ENCODE measurements around the gene ZNF778. TPM values are rescaled to one million over a fixed set of nuclear protein-coding genes. Genes with fewer than 3 reads are reported as not detected.
"Not testable (repeated sequence)": the region's sequence is repeated elsewhere in the genome, so short reads cannot be mapped to it uniquely, and the experiment has no call there.

Gene ZNF778
- total RNA-seq, 1 experiment from 2014 or later, result 19.5 TPM

DNA sequence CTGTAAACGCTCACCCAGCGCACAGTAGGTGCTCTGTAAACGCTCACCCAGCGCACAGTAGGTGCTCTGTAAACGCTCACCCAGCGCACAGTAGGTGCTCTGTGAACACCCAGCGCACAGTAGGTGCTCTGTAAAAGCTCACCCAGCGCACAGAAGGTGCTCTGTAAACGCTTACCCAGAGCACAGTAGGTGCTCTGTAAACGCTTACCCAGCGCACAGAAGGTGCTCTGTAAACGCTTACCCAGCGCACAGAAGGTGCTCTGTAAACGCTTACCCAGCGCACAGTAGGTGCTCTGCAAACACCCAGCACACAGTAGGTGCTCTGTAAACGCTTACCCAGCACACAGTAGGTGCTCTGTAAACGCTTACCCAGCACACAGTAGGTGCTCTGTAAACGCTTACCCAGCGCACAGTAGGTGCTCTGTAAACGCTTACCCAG is 30.9 kb upstream of the ZNF778 start:
- CTCF ChIA-PET; H3K27me3 ChIP-seq (ENCODE audit: insufficient read depth, low read length); DNase-seq (ENCODE audit: low read depth, low spot score); POLR2A ChIA-PET; H3K79me2 ChIP-seq (ENCODE audit: insufficient read depth, low read length); ATAC-seq; H3K9me3 ChIP-seq (ENCODE audit: control insufficient read depth in 1 of 2, insufficient read depth in 1 of 2, low read depth in 1 of 2, low read length in 2 of 2); RAD21 ChIA-PET (ENCODE audit: low non-redundant PET in 1 of 2, low total read pairs in 2 of 2, uncharacterized antibody in 2 of 2, unreplicated experiment in 2 of 2); H3K4me3 ChIP-seq (replicated peaks in 1 of 2; ENCODE audit: low read depth in 1 of 2, low read length in 2 of 2); BruUV-seq (replicated peaks); H3K9me2 ChIP-seq (ENCODE audit: insufficient read depth); H3K27ac ChIP-seq (ENCODE audit: low read depth, low read length); H3K36me3 ChIP-seq (ENCODE audit: control insufficient read depth in 1 of 2, insufficient read depth in 2 of 2, low read length in 2 of 2); intact Hi-C loops (cut with micrococcal nuclease); H4K20me1 ChIP-seq (ENCODE audit: insufficient read depth); H2AFZ ChIP-seq (ENCODE audit: low read depth, low read length, poor library complexity, severe bottlenecking); H3K9ac ChIP-seq (ENCODE audit: low read length): not testable (repeated sequence)
- H3K4me2 ChIP-seq (ENCODE audit: low read length), result peak overlapping the region; percentile 12; the same call in 1 of the 2 replicates
- H3K4me1 ChIP-seq (ENCODE audit: control insufficient read depth in 1 of 2, insufficient read depth in 2 of 2, low read length in 2 of 2), result peaks cover 2 to 18% of the 10 kb centered on the region in 2 experiments; a peak in 3 of 4 replicates

DNA sequence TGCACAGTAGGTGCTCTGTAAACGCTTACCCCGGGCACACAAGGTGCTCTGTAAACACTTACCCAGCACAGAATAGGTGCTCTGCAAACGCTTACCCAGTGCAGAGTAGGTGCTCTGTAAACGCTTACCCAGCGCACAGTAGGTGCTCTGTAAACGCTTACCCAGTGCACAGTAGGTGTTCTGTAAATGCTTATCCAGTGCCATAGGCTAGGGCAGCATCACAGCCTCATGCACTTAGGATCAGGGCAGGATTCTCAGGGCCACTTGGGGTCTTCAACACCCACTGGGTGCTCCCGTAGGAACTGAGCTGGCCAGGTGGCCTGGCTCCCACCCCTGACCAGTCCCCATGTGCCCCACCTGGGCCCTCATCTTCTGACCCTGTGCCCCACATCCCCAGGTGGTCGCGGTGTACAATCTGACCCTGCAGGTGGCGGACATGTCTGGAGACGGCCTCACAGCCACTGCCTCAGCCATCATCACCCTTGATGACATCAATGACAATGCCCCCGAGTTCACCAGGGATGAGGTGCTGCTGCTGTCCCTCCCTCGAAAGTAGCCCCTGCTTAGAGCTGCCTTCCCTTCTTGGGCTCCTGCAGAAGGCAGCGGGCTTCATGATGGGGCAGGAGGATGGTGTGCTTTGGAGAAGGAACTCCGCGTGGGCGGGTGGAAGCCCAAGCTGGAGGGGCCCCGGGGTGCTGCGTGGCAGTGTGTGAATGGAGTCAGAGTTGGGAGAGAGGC is 30.3 kb upstream of the ZNF778 start:
- no TSS peak for BruUV-seq (replicated peaks)
- Histone ChIP-seq H3K4me3 (replicated peaks in 1 of 2; ENCODE audit: low read depth in 1 of 2, low read length in 2 of 2) (no peak overlapping the region), H3K4me2 (ENCODE audit: low read length) (peak overlapping the region; percentile 12), H3K79me2 (ENCODE audit: insufficient read depth, low read length) (no peaks in the 10 kb centered on the region), H2AFZ (ENCODE audit: low read depth, low read length, poor library complexity, severe bottlenecking) (no peak overlapping the region), H3K4me1 (ENCODE audit: control insufficient read depth in 1 of 2, insufficient read depth in 2 of 2, low read length in 2 of 2) (peaks cover 0 to 22% of the 10 kb centered on the region in 2 experiments; a peak in 2 of 4 replicates), H3K27ac (ENCODE audit: low read depth, low read length) (no peak overlapping the region; the same call in 1 of the 2 replicates), H4K20me1 (ENCODE audit: insufficient read depth) (no peaks in the 10 kb centered on the region), H3K9me2 (ENCODE audit: insufficient read depth) (no peaks in the 10 kb centered on the region), H3K36me3 (ENCODE audit: control insufficient read depth in 1 of 2, insufficient read depth in 2 of 2, low read length in 2 of 2) (no peaks in the 10 kb centered on the region), H3K27me3 (ENCODE audit: insufficient read depth, low read length) (no peaks in the 10 kb centered on the region), H3K9ac (ENCODE audit: low read length) (no peak overlapping the region), H3K9me3 (ENCODE audit: control insufficient read depth in 1 of 2, insufficient read depth in 1 of 2, low read depth in 1 of 2, low read length in 2 of 2) (no peaks in the 10 kb centered on the region)
- intact Hi-C loops (cut with micrococcal nuclease), result no loop called here
- TF ChIP-seq ELF1 (IDR thresholded peaks at IDR 0.05; ENCODE audit: borderline replicate concordance, low read depth), result no peak
- no peak for TF ChIP-seq SIN3A (IDR thresholded peaks at IDR 0.05; ENCODE audit: low read depth)
- TF ChIP-seq, protein P1, sequence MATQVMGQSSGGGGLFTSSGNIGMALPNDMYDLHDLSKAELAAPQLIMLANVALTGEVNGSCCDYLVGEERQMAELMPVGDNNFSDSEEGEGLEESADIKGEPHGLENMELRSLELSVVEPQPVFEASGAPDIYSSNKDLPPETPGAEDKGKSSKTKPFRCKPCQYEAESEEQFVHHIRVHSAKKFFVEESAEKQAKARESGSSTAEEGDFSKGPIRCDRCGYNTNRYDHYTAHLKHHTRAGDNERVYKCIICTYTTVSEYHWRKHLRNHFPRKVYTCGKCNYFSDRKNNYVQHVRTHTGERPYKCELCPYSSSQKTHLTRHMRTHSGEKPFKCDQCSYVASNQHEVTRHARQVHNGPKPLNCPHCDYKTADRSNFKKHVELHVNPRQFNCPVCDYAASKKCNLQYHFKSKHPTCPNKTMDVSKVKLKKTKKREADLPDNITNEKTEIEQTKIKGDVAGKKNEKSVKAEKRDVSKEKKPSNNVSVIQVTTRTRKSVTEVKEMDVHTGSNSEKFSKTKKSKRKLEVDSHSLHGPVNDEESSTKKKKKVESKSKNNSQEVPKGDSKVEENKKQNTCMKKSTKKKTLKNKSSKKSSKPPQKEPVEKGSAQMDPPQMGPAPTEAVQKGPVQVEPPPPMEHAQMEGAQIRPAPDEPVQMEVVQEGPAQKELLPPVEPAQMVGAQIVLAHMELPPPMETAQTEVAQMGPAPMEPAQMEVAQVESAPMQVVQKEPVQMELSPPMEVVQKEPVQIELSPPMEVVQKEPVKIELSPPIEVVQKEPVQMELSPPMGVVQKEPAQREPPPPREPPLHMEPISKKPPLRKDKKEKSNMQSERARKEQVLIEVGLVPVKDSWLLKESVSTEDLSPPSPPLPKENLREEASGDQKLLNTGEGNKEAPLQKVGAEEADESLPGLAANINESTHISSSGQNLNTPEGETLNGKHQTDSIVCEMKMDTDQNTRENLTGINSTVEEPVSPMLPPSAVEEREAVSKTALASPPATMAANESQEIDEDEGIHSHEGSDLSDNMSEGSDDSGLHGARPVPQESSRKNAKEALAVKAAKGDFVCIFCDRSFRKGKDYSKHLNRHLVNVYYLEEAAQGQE (IDR thresholded peaks at IDR 0.05; ENCODE audit: low read depth), result no peak
- TF ChIP-seq JUND (IDR thresholded peaks at IDR 0.05), result no peak
- TF ChIP-seq EZH2 (IDR thresholded peaks at IDR 0.05), result no peak
- TF ChIP-seq, protein P2, sequence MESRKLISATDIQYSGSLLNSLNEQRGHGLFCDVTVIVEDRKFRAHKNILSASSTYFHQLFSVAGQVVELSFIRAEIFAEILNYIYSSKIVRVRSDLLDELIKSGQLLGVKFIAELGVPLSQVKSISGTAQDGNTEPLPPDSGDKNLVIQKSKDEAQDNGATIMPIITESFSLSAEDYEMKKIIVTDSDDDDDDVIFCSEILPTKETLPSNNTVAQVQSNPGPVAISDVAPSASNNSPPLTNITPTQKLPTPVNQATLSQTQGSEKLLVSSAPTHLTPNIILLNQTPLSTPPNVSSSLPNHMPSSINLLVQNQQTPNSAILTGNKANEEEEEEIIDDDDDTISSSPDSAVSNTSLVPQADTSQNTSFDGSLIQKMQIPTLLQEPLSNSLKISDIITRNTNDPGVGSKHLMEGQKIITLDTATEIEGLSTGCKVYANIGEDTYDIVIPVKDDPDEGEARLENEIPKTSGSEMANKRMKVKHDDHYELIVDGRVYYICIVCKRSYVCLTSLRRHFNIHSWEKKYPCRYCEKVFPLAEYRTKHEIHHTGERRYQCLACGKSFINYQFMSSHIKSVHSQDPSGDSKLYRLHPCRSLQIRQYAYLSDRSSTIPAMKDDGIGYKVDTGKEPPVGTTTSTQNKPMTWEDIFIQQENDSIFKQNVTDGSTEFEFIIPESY (IDR thresholded peaks at IDR 0.05; ENCODE audit: extremely low read depth, insufficient replicate concordance, low read length), result no peak
- DNase-seq (ENCODE audit: low read depth, low spot score) (no peak), ATAC-seq (peak; percentile 57)
- POLR2A ChIA-PET, result no interaction called here
- RAD21 ChIA-PET (ENCODE audit: low non-redundant PET in 1 of 2, low total read pairs in 2 of 2, uncharacterized antibody in 2 of 2, unreplicated experiment in 2 of 2), result no interaction called here
- CTCF ChIA-PET, result interaction anchor here (0.9 kb wide), 1 partner anchor 16 kb away, joined by 4 read pairs; the partner anchor contains the start of gene CDH15
